Activated T-cell treated with anti-CD3 and anti-CD28 coated beads for 4 hours (primary cell): ENCODE results near the gene PLK4.
A peak's percentile ranks its signal among the peaks of the same experiment; 100 is the strongest.
"Not testable (repeated sequence)": the region's sequence is repeated elsewhere in the genome, so short reads cannot be mapped to it uniquely, and the experiment has no call there.

Source experiments
- DNase-seq: peaks from one replicate; pipeline ENCODE4 v3.0.0-alpha.2; 2020

The PLK4 gene

DNA sequence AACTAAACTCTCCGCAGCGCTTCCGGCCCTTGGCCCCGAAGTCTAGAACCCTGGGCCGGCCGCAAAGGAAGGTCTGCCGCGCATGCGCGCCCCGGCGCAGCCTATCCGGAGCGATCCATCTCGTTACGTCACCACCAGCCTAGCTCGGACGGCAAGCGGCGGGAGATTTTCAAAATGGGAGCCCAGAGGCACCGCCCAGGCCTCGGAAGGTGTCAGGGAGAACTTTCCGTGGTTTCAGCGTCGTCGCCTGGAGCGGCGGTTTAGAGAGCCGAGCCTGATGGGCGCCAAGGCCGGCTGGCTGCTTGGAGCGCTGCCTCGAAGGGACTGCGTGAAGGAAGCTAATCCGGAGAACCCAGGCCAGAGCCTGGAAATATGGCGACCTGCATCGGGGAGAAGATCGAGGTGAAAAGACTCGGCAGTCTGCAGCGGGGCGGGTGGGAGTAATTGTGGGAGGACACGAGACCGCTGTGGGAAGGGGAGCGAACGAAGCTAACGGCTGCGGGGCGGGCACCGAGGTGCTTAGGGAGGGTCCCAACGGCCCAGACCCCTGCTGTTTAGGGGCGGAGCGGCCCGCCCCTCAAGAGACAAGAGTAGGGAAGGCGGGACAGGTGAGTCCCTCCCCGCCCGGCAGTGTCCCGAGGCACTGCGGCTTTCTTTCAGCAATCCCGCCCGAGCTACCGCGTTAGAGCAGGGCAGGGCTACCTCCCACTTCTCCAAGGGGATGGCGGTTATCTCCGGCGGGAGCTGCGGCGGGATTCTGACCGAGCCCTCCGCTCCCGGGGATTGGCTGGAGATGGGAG is at the start of gene PLK4:
Gene PLK4, plus strand, starts transcription at position 131 of the 800 bp plus-strand sequence. Its CDS starts 242 bp downstream, at position 373.
- peak; percentile 84 for DNase-seq

DNA sequence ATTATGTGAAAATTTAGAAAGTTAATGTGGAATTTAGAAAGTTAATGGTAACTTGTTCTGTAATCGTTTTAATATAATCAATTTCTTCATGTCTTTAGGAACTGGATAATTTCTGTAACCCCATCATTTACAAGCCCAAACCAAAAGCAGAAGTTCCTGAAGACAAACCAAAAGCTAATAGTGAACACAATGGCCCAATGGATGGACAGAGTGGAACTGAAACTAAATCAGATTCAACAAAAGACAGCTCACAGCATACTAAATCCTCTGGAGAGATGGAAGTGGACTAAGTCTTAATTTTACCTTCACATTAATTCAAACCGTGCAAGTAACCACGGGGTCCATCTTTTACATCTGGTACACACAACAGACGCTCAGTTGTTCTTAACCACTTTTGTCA is 48.1 kb upstream of the PLK4 start:
- no peak for DNase-seq

DNA sequence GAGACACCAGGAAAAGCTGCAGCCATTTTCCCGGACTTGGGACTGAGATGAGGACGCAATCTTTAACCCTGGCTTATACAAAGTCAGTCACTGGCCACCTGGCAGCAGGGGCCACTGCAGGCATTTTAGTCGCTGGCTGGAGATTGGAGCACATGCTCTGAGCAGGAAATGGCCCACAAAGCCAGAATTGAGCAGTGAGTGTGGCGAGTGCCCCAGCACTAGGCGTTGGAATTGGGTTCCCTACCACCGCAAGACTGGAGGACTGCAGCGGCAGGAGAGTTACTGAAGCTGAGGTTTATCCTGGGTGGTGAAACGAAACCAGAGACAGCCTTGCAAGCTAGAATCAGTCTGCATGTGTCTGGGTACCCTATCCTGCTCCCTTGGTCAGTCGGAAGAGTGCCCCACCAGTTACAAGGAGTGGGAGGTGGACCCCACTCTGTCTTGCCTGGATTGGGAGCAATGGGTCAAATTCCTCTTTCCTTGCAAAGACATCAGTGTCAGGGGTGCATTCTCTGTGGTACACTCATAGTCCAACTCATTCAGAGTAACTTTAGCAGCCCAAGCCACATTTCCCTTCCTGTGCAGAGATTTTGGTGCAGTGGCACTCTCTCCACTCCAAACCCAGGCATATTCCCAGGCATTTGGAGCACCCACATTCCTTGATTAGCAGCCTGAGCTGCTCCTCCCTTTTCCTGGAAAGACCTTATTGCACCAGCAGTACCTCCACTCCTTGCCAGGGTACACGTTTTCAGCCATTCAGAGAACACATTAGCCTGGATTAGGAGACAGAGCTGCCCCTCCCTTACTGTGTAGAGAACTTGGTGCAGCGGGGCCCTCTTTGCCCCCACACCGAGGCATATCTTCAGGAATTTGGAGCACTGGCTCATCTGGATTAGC is 36.7 kb upstream of the PLK4 start:
- DNase-seq = no peak

DNA sequence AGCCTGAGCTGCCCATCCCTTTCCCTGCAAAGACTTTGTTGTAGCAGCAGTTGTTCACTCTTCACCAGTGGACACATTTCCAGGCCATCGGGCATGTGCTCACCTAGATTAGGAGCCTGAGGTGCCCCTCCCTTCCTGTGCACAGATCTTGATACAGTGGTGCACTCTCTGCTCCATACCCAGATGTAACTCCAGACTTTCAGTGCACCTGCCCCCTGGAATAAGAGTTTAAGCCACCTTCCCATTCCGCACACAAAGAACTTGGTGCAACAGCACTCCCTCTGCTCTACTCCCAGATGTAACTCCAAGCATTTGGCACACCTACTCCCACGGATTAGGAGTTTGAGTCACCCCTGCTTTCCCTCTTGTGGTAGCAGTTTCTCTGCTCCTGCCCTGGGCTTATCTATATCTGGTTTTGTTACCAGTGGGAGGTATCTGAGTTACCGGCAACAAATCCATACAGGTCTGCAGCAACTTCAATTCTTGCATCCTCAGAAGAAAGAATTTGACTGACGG is 36.0 kb upstream of the PLK4 start:
- DNase-seq = no peak

DNA sequence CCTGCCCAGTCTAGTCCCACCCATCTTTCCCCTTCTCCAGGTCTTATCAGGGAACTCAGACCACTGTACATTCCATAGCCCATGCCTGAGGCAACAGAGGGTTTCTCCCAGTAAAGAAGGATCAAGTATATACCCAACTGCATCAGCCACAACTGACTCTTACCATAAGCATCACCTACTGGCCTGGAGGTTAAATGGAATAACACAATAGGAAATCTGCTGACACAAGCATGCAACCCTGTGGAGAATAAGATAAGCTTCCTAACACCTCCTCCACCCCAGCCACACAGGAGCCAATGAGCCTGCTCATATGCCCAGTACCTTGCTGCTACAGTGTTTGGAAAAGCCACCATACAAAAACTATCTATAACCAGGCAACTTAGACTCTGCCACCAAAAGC is 34.6 kb upstream of the PLK4 start:
- DNase-seq = no peak

DNA sequence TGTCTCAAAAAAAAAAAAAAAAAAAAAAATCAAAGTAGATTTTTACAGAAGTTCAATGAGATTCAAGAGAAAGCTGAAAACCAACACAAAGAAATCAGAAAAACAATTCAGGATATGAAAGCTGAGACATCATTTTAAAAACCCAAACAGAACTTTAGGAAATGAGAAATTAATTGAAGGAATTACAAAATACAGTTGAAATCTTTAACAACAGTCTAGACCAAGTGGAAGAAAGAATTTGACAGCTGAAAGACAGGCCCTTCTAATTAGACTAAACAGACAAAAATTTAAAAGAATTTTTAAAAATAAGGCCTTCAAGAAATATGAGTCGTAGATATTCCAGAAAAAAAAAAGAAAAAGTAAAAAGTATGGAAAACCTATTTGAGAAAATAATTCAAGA is 33.9 kb upstream of the PLK4 start:
- DNase-seq = no peak

DNA sequence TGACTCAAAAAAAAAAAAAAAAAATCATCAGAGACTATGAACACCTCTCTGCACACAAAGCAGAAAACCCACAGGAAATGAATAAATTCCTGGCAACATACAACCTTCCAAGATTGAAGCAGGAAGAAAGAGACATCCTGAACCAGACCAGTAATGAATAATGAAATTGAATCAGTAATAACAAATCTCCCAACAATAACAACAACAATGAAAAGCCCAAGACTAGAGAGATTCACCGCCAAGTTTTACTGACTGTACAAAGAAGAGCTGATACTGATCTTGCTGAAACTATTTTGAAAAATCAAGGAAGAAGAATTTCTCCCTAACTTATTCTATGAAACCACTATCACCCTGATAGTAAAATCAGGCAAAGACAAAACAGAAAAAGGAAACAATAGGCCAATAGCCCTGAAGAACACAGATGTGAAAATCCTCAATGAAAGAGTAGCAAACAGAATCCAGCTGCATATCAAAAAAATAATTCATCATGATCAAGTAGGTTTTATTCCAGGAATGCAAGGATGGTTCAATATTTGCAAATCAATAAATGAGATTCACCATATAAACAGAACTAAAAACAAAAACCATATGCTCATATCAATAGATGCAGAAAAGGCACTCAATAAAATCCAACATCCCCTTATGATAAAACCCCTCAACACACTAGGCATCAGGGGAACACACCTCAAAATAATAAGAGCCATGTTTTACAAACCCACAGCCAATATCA is 31.0 kb upstream of the PLK4 start:
- no peak for DNase-seq

DNA sequence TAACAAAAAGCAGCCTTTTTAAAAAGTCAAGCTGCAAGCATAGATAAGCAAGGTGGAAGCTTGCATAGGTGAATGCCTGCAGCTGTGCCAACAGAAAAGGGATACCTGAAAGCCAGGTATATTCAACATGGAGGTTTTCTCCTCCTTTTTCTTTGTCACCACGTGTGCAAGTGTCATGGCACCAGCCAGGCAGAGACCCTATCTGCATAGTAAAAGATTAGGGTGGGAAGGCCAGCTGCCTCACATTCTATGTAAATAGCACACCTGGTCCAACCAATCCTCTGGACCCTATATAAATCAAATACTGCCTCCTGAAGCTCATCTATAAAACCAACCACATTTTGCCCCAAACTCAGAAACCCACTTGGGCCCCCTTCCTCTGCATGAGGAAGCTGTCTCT is 28.0 kb upstream of the PLK4 start:
- no peak for DNase-seq

DNA sequence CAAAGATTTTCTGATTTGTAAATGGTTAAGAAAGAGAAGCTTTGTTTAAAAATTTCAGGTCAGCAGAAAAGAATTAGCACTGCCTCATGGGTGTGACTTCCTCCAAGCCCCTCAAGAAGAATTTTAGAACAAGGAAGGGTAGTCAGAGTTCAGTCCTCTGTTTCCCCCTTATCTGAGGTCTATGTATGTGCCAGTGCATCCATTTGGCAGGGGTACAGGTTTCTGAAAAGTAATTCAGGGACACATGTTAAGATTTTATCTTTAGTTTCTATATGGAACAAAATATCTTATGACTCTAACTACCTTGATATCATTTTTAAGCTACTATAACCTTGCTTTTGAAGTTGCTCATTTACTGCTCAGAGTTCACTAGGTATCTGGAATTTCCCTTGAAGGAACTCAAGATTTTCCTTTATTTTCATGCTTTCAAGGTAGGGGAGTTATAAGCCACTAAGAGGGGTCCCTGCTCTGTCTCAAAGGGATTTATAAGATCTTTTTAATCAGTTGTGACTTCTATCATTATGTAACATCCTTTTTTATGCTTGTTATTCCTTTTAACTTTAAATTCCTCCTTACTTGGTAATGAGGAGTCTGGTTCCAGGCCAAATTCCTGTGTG is 24.4 kb upstream of the PLK4 start:
- no peak for DNase-seq

DNA sequence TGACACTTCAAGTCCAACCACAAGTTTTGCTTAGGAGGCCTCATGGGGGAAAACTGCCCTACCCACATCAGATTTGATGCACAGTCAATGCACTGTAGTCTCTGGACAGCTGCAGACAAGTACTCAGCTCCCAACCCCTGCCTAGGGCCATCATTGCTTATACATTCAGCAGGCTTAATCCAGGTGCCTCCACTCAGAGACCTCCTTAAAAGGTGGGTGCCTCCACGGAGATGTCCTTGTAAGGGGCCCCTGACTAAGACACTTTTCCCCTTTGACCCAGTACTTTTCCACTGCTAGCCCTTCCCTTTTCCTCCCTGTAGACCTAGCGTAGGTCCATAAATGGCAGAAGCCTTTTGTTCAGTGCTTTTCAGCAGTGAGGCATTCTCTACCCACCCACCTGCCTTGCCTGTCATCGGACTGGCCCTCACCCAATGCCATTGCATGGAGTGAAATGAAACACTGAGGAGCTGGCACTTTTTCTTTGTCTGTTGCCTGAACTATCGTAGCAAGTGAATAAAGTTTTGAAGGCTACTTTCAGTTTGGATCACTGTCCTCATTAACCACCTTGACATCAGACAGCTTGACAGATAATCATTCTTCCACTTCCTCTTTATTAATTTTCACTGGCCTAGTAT is 23.8 kb upstream of the PLK4 start:
- DNase-seq = no peak

DNA sequence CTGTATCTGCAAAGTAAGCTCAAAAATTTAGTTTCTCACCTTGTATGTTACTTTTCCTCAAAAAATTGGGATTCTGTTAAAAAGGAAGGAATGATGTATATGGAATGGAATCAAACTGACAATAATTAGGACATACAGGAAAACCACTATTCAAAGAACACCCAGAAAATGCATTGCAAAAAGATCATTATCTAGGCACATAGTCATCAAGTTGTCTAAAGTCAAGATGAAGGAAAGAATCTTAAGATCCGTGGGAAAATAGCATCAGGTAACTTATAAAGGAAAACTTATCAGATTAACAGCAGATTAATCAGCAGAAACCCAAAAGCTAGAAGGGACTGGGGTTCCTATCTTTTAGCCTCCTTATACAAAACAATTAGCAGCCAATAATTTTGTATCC is 23.1 kb upstream of the PLK4 start:
- no peak for DNase-seq

DNA sequence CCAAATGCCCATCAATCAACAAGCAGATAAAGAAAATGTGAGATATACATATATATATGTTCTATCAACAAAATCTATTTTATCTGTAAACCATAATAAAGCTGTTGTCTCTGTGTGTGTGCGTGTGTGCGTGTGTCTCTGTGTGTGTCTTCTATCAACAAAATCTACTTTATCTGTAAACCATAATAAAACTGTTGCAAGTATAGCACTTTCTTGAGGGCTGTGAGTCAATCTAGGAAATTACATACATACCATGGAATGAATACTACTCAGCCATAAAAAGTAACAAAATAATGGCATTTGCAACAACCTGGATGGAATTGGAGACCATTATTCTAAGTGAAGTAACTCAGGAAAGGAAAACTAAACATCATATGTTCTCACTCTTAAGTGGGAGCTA is 12.5 kb upstream of the PLK4 start:
- DNase-seq = no peak

DNA sequence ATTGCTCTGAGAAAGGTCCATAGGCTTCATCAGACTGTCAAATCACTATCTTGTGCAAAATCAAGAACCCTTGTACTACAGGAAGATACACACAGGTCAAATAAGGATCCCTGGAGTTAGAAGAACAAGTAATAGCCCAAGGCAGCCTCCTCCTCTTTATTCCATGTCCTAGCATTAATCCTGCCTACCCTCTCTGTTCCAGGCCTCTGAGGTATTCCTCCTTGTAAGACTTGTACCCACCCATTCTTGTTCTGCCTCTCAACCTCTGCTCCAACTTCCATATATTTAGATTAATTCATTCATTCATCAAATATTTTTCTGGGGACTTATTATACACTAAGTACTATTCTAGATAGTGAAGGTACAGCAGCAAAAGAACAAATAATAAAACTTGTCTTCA is 10.4 kb upstream of the PLK4 start:
- DNase-seq = no peak

DNA sequence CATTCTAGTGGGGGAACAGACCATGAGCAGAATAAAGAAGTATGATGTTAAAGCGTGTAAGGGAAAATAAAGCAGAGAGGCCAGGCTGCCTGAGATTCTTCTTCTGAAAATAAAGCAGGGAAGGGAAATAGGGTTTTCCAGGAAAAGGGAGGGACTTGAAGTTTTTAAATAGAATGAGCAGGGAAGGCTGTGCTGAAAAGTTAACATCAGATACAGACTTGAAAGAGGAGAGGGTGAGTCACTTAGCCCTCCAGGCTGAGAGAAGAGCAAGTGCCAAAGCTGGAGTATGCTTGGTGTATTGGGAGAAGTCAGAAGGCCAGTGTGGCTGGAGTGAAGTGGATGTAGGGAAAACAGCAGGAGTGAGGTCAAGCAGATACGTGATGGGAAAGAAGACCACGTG is 10.0 kb upstream of the PLK4 start:
- DNase-seq = no peak

DNA sequence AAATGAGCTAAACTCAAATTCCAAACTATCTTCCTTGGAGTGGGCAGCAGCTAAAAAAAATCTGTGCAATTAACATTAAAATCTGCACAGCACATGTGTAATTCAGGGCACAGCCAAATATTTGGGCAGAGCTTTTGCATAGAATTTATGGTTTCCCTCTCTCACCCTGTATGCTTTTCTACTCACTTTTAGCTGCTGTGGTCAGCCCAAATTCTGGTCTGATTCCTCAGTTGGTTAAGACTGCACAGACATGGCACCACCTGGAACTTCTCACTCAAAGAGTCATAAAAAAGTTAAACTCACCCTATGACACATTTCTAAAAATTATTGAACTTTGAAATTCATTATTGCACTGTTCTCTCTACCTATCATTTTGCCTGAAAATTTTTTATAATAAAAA is 4.9 kb upstream of the PLK4 start:
- DNase-seq = no peak

DNA sequence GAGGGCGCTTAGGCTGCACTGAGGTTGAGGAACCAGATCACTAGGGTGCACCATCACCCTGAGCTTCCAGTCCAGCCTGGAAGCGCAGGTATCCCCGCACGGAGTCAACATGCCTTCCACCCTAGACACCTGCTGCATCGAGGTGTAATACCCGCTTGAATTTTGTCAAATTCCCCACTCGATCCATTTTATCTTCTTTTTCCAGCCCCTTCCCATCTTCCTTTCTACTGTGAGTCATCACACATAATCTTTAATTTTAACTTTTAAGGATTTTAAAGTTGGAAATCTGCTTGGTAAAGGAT is 821 bp downstream of the PLK4 start:
- no peak for DNase-seq

DNA sequence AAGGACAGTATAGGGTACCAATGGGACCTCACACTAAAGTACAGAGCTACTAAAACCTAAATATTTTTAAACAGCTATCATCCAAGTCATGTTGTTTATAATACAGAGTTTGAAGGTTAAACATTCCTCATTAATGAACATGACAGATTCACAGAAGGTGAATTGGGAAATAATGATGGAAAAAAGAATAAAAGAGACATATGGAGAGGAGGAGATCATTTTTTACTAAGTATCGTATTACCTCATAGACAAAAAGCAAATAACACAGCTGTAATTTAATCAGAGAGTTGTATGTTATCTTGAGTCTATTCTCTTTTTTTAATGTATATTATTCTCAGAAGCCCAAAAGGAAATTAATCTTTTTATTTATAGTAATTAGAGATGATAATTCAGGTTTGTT is 7.9 kb downstream of the PLK4 start:
- no peak for DNase-seq

DNA sequence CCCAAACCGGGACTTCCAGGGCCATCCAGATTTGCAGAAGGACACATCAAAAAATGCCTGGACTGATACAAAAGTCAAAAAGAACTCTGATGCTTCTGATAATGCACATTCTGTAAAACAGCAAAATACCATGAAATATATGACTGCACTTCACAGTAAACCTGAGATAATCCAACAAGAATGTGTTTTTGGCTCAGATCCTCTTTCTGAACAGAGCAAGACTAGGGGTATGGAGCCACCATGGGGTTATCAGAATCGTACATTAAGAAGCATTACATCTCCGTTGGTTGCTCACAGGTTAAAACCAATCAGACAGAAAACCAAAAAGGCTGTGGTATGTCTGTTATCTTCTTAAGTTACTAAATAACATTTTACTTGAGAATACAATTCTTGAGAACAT is 9.2 kb downstream of the PLK4 start:
- DNase-seq = no peak

DNA sequence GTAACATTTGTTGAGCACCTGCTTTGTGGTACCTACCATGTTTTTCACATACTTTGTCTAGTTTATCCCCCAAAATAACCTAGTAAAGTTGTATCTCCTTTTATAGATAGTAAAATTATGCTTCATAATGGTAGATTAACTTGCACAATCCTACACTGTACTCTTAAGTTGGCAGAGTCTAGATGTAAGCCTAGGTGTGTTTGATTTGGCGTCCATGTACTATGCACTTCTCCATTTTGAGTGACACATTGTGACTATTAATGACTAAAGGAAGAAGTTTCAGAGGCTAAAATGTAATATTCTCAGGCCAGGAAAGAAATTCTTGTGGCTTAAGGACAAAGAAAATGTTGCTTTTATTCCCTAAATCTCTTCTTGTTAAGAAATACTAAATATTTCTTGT is 15.4 kb downstream of the PLK4 start:
- DNase-seq = no peak

DNA sequence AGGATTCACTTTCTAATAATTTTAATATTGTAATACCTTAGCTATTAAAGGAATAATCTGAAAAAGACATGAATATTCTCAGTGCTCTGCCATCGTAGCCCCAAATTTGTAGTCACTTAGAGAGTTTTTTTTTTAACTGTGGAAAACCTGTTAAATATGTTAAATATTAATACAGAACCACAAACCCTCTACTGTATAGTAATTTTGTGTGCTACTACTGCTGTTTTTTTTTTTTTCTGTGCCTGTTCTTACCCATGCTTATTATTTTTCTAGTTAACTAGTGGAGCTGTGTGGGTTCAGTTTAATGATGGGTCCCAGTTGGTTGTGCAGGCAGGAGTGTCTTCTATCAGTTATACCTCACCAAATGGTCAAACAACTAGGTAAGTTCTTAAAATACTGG is 15.8 kb downstream of the PLK4 start:
- no peak for DNase-seq

DNA sequence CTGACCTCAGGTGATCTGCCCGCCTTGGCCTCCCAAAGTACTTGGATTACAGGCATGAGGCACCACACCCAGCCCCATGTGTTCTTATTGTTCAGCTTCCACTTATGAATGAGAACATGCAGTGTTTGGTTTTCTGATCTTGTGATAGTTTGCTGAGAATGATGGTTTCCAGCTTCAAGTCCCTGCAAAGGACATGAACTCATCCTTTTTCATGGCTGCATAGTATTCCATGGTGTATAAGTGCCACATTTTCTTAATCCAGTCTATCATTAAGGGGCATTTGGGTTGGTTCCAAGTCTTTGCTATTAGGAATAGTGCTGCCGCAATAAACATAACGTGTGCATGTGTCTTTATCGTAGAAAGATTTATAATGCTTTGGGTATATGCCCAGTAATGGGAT is 19.0 kb downstream of the PLK4 start:
- DNase-seq = not testable (repeated sequence)

DNA sequence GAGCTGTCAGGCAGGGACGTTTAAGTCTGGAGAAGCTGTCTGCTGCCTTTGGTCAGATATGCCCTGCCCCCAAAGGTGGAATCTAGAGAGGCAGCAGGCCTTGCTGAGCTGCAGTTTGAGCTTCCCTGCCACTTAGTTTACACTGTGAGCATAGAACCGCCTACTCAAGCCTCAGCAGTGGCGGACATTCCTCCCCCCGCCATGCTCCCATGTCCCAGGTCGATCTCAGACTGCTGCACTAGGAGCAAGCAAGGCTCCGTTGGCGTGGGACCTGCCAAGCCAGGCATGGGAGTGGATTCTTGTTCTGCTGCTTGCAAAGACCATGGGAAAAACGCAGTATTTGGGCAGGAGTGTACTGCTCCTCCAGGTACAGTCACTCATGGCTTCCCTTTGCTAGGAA is 24.3 kb downstream of the PLK4 start:
- no peak for DNase-seq

DNA sequence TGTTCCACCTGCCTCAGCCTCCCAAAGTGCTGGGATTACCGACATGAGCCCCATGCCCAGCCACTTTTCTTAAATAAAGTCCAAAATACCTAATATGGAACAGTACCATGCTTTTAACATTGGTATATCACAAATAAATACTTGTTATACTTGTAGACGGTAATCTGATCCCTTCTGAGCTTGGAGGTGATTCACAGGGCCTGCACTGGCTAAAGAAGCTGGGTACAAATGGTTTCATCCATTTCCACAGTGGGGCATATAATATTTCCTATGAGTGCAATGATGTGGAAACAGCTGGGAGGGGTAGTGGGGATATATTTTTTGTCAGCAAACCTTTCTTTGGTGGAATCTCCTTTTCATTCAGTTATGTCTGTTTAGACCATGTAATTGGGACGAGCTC is 35.8 kb downstream of the PLK4 start:
- no peak for DNase-seq
